ENCODE measurements around the gene CPED1. TPM values are rescaled to one million over a fixed set of nuclear protein-coding genes. Genes with fewer than 3 reads are reported as not detected.

Gene CPED1
- total RNA-seq, 1 donor from 2014 or later = not detected

GRCh38 chr7:121153995-121154394 is 165.5 kb downstream of the CPED1 start:
- DNase-seq (ENCODE audit: low spot score) = no peak
- Histone ChIP-seq H3K4me2 (no peak overlapping the region), H3K9ac (no peak overlapping the region), H3K27ac (no peak overlapping the region), H3K9me3 (ENCODE audit: low read depth) (no peaks in the 10 kb centered on the region), H3K36me3 (no peaks in the 10 kb centered on the region), H4K20me1 (ENCODE audit: low read depth) (no peaks in the 10 kb centered on the region), H3K79me2 (ENCODE audit: low read depth) (no peaks in the 10 kb centered on the region), H3K4me3 (no peak overlapping the region), H3K4me1 (no peaks in the 10 kb centered on the region), H2AFZ (replicated peaks) (no peak overlapping the region), H3F3A (ENCODE audit: low read depth) (no peaks in the 10 kb centered on the region), H3K27me3 (no peaks in the 10 kb centered on the region)
- TF ChIP-seq EZH2 (IDR thresholded peaks at IDR 0.05) = no peak
- no peak for TF ChIP-seq CTCF (IDR thresholded peaks at IDR 0.05)
- TF ChIP-seq EZH2phosphoT487 (IDR thresholded peaks at IDR 0.05) = no peak
- H3K4me1 Mint-ChIP-seq = no peaks in the 10 kb centered on the region
- H3K36me3 Mint-ChIP-seq = no peaks in the 10 kb centered on the region
- H3K9me3 Mint-ChIP-seq = no peaks in the 10 kb centered on the region
- no peaks in the 10 kb centered on the region for H3K27me3 Mint-ChIP-seq (ENCODE audit: insufficient read depth, low read depth)
- no peak overlapping the region for H3K27ac Mint-ChIP-seq
- no peak overlapping the region for H3K4me3 Mint-ChIP-seq

- no peak overlapping the region for H2AFZ ChIP-seq (replicated peaks)
- Mint-ChIP-seq H3K4me1 (no peaks in the 10 kb centered on the region), H3K27ac (no peak overlapping the region), H3K9me3 (no peaks in the 10 kb centered on the region), H3K36me3 (no peaks in the 10 kb centered on the region), H3K27me3 (ENCODE audit: insufficient read depth, low read depth) (no peaks in the 10 kb centered on the region), H3K4me3 (no peak overlapping the region)
- H3K4me2 ChIP-seq = no peak overlapping the region
- no peak overlapping the region for H3K9ac ChIP-seq
- no peaks in the 10 kb centered on the region for H3F3A ChIP-seq (ENCODE audit: low read depth)
- H3K27me3 ChIP-seq = no peaks in the 10 kb centered on the region
- H4K20me1 ChIP-seq (ENCODE audit: low read depth) = no peaks in the 10 kb centered on the region
- H3K36me3 ChIP-seq = no peaks in the 10 kb centered on the region
- H3K4me1 ChIP-seq = no peaks in the 10 kb centered on the region
- TF ChIP-seq CTCF (IDR thresholded peaks at IDR 0.05) = no peak
- no peak for DNase-seq (ENCODE audit: low spot score)
- H3K4me3 ChIP-seq = no peak overlapping the region
- H3K27ac ChIP-seq = no peak overlapping the region
- H3K9me3 ChIP-seq (ENCODE audit: low read depth) = no peaks in the 10 kb centered on the region
- no peaks in the 10 kb centered on the region for H3K79me2 ChIP-seq (ENCODE audit: low read depth)
These were observed 168.3 kb downstream of the CPED1 start for GRCh38 chr7:121156825-121157224.

GRCh38 chr7:121157341-121157751 is 168.8 kb downstream of the CPED1 start:
- no peaks in the 10 kb centered on the region for H3K36me3 ChIP-seq
- H3K79me2 ChIP-seq (ENCODE audit: low read depth) = no peaks in the 10 kb centered on the region
- H3K4me3 ChIP-seq = no peak overlapping the region
- Mint-ChIP-seq H3K27ac (no peak overlapping the region), H3K27me3 (ENCODE audit: insufficient read depth, low read depth) (no peaks in the 10 kb centered on the region), H3K9me3 (no peaks in the 10 kb centered on the region), H3K4me3 (no peak overlapping the region), H3K36me3 (no peaks in the 10 kb centered on the region), H3K4me1 (no peaks in the 10 kb centered on the region)
- no peak overlapping the region for H2AFZ ChIP-seq (replicated peaks)
- no peaks in the 10 kb centered on the region for H3K9me3 ChIP-seq (ENCODE audit: low read depth)
- no peak overlapping the region for H3K4me2 ChIP-seq
- no peaks in the 10 kb centered on the region for H4K20me1 ChIP-seq (ENCODE audit: low read depth)
- H3K9ac ChIP-seq = no peak overlapping the region
- DNase-seq (ENCODE audit: low spot score) = no peak
- no peaks in the 10 kb centered on the region for H3K4me1 ChIP-seq
- H3K27ac ChIP-seq = no peak overlapping the region
- no peaks in the 10 kb centered on the region for H3F3A ChIP-seq (ENCODE audit: low read depth)
- H3K27me3 ChIP-seq = no peaks in the 10 kb centered on the region
- TF ChIP-seq CTCF (IDR thresholded peaks at IDR 0.05) = no peak
- no peak for TF ChIP-seq EZH2 (IDR thresholded peaks at IDR 0.05)
- TF ChIP-seq EZH2phosphoT487 (IDR thresholded peaks at IDR 0.05) = no peak
